OCI-LY1 (cell line): ENCODE data around the gene DIAPH3.

Experiments
- H2AFZ ChIP-seq: fragments of 200-600 bp; sonication (generic), shearing (Covaris generic); 2 replicates; pipeline ENCODE4 v1.6.0; 2014; ENCODE audit warnings: antibody characterized with exemption, mild to moderate bottlenecking, low read length
- H3F3A ChIP-seq: fragments of 200-600 bp; sonication (generic), shearing (Covaris generic); 2 replicates; pipeline ENCODE4 v1.6.0; 2014; ENCODE audit warnings: mild to moderate bottlenecking, antibody characterized with exemption, low read length, moderate library complexity; ENCODE audit not compliant: insufficient read depth
- H3K27ac ChIP-seq: fragments of 200-600 bp; sonication (generic); 2 replicates; pipeline ENCODE4 v1.5.1; 2014; ENCODE audit warnings: low read length, mixed run types, mild to moderate bottlenecking, low read depth; ENCODE audit not compliant: poor library complexity, severe bottlenecking
- H3K27me3 ChIP-seq: fragments of 200-600 bp; sonication (generic); 2 replicates; pipeline ENCODE4 v1.6.0; 2014; ENCODE audit warnings: antibody characterized with exemption, mild to moderate bottlenecking, low read length, moderate library complexity; ENCODE audit not compliant: insufficient read depth
- H3K36me3 ChIP-seq: fragments of 200-600 bp; sonication (generic); 2 replicates; pipeline ENCODE4 v1.6.1; 2014; ENCODE audit warnings: mild to moderate bottlenecking, antibody characterized with exemption, low read length, moderate library complexity, mixed read lengths; ENCODE audit not compliant: insufficient read depth
- H3K4me1 ChIP-seq: fragments of 200-600 bp; sonication (generic); 2 replicates; pipeline ENCODE4 v1.5.1; 2014; ENCODE audit warnings: mild to moderate bottlenecking, low read length, moderate library complexity; ENCODE audit not compliant: insufficient read depth, severe bottlenecking
- H3K4me2 ChIP-seq: fragments of 200-600 bp; sonication (generic), shearing (Covaris generic); 2 replicates; pipeline ENCODE4 v1.6.1; 2014; ENCODE audit warnings: low read length
- H3K4me3 ChIP-seq: fragments of 200-600 bp; sonication (generic); 2 replicates; pipeline ENCODE4 v1.5.1; 2014; ENCODE audit warnings: low read length, low read depth, mild to moderate bottlenecking, mixed read lengths; ENCODE audit not compliant: poor library complexity, severe bottlenecking
- H3K79me2 ChIP-seq: fragments of 200-600 bp; shearing (Covaris generic); 2 replicates; pipeline ENCODE4 v1.6.1; 2016; ENCODE audit warnings: mixed run types, low read length, mixed read lengths; ENCODE audit not compliant: insufficient read depth
- H3K9ac ChIP-seq: fragments of 200-600 bp; sonication (generic), shearing (Covaris generic); 2 replicates; pipeline ENCODE4 v1.6.1; 2014; ENCODE audit warnings: mild to moderate bottlenecking, low read length, mixed read lengths
- H3K9me2 ChIP-seq: fragments of 200-600 bp; sonication (generic), shearing (Covaris generic); 2 replicates; pipeline ENCODE4 v1.6.1; 2014; ENCODE audit warnings: low read depth, mild to moderate bottlenecking, low read length, mixed read lengths
- H3K9me3 ChIP-seq: fragments of 200-600 bp; shearing (Covaris generic); 2 replicates; pipeline ENCODE4 v1.6.1; 2014; ENCODE audit warnings: low read length, mixed read lengths
- H4K20me1 ChIP-seq: fragments of 200-600 bp; sonication (generic), shearing (Covaris generic); 2 replicates; pipeline ENCODE4 v1.6.0; 2016; ENCODE audit warnings: mild to moderate bottlenecking, low read length; ENCODE audit not compliant: insufficient read depth
- EZH2 ChIP-seq: fragments of 200-600 bp; sonication (generic), shearing (Covaris generic); IDR thresholded peaks from 2 replicates; pipeline ENCODE4 v1.8.0; 2017; ENCODE audit warnings: borderline replicate concordance, mixed run types, mild to moderate bottlenecking, antibody characterized with exemption, low read length, moderate library complexity, mixed read lengths
- TF ChIP-seq, protein P1 (sequence below): fragments of 200-600 bp; sonication (generic), shearing (Covaris generic); IDR thresholded peaks from 2 replicates; pipeline ENCODE4 v1.5.1; 2017; ENCODE audit warnings: mild to moderate bottlenecking, antibody characterized with exemption, low read length, moderate library complexity, mixed read lengths

Gene DIAPH3

DNA sequence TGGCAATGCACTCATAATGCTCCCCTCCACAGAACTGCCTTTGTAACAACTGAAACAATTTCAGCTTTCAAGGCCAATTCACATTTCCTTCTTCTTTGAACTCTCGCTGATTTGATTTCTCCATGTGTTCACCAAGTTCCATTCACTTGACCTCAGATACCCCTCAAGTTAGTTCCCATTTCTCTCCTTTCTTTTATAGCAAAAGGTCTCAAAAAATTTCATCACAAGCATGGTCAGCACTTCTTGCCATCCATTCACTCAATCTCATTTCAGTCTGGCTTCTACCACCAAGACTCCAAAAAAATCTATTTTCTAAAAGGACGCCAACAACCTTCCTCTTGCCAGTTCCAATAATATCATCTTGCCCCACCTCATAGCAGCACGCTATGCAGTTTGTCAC, 135.7 kb downstream of the DIAPH3 start:
- H4K20me1 ChIP-seq, result no peaks in the 10 kb centered on the region
- H3K4me3 ChIP-seq, result no peak overlapping the region
- H3K4me1 ChIP-seq, result no peaks in the 10 kb centered on the region
- no peaks in the 10 kb centered on the region for H3F3A ChIP-seq
- H2AFZ ChIP-seq, result no peak overlapping the region
- H3K79me2 ChIP-seq, result no peaks in the 10 kb centered on the region
- H3K4me2 ChIP-seq, result no peak overlapping the region
- H3K9me2 ChIP-seq, result no peaks in the 10 kb centered on the region
- no peaks in the 10 kb centered on the region for H3K9me3 ChIP-seq
- TF ChIP-seq EZH2, result no peak
- TF ChIP-seq, protein P1, sequence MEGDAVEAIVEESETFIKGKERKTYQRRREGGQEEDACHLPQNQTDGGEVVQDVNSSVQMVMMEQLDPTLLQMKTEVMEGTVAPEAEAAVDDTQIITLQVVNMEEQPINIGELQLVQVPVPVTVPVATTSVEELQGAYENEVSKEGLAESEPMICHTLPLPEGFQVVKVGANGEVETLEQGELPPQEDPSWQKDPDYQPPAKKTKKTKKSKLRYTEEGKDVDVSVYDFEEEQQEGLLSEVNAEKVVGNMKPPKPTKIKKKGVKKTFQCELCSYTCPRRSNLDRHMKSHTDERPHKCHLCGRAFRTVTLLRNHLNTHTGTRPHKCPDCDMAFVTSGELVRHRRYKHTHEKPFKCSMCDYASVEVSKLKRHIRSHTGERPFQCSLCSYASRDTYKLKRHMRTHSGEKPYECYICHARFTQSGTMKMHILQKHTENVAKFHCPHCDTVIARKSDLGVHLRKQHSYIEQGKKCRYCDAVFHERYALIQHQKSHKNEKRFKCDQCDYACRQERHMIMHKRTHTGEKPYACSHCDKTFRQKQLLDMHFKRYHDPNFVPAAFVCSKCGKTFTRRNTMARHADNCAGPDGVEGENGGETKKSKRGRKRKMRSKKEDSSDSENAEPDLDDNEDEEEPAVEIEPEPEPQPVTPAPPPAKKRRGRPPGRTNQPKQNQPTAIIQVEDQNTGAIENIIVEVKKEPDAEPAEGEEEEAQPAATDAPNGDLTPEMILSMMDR, result no peak
- no peak overlapping the region for H3K9ac ChIP-seq
- no peaks in the 10 kb centered on the region for H3K27me3 ChIP-seq
- H3K36me3 ChIP-seq, result peaks cover 12% of the 10 kb centered on the region; the same call in 1 of the 2 replicates
- H3K27ac ChIP-seq, result no peak overlapping the region

- no peak overlapping the region for H3K9ac ChIP-seq
- no peaks in the 10 kb centered on the region for H3K9me2 ChIP-seq
- H4K20me1 ChIP-seq, result no peaks in the 10 kb centered on the region
- H3K27me3 ChIP-seq, result no peaks in the 10 kb centered on the region
- H3K27ac ChIP-seq, result no peak overlapping the region
- H3K4me2 ChIP-seq, result no peak overlapping the region
- H3F3A ChIP-seq, result no peaks in the 10 kb centered on the region
- H3K9me3 ChIP-seq, result no peaks in the 10 kb centered on the region
- no peak overlapping the region for H3K4me3 ChIP-seq
- no peak for TF ChIP-seq EZH2
- TF ChIP-seq, protein P1, result no peak
- H2AFZ ChIP-seq, result no peak overlapping the region
- H3K36me3 ChIP-seq, result peaks cover 8% of the 10 kb centered on the region; the same call in 1 of the 2 replicates
- no peaks in the 10 kb centered on the region for H3K79me2 ChIP-seq
- no peaks in the 10 kb centered on the region for H3K4me1 ChIP-seq
These were observed 137.4 kb downstream of the DIAPH3 start for GRCh38 chr13:60026286-60026685.

DNA sequence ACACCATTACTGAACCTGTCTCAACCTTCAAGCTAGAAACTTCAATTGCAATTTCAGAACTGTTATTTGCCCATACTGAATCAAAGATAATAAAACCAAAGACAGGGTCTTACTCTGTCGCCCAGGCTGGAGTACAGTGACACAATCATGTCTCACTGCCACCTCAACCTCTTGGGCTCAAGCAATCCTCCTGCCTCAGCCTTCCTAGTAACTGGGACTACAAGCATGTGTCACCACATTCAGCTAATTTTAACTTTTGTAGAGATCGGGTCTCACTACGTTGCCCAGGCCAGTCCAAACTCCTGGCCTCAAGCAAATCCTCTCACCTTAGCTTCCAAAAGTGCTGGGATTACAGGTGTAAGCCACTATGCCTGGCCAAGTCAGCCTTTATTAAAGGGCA, 143.4 kb downstream of the DIAPH3 start:
- no peak overlapping the region for H2AFZ ChIP-seq
- no peaks in the 10 kb centered on the region for H3K27me3 ChIP-seq
- no peak overlapping the region for H3K4me3 ChIP-seq
- no peaks in the 10 kb centered on the region for H4K20me1 ChIP-seq
- H3F3A ChIP-seq, result no peaks in the 10 kb centered on the region
- 0 out of 2 replicates have a peak overlapping the region, but pooled peaks have one; percentile 8 for H3K4me2 ChIP-seq
- peaks cover 17% of the 10 kb centered on the region for H3K4me1 ChIP-seq
- no peaks in the 10 kb centered on the region for H3K9me3 ChIP-seq
- peaks cover 3% of the 10 kb centered on the region; the same call in 1 of the 2 replicates for H3K79me2 ChIP-seq
- no peak overlapping the region for H3K9ac ChIP-seq
- H3K9me2 ChIP-seq, result no peaks in the 10 kb centered on the region
- H3K36me3 ChIP-seq, result peaks cover 9% of the 10 kb centered on the region
- H3K27ac ChIP-seq, result no peak overlapping the region
- TF ChIP-seq, protein P1, result no peak
- TF ChIP-seq EZH2, result no peak
